ENCODE data around the gene CSMD2.
A peak's percentile ranks its signal among the peaks of the same experiment; 100 is the strongest.

The CSMD2 gene

GRCh38 chr1:33635336-33636012, 529.6 kb downstream of the CSMD2 start:
- no peak for DNase-seq (ENCODE audit: low read depth)

- DNase-seq (ENCODE audit: low read depth) = no peak
Observed at GRCh38 chr1:33634806-33635205, 530.2 kb downstream of the CSMD2 start.

- DNase-seq (ENCODE audit: low read depth) = no peak
Observed at GRCh38 chr1:33634143-33634542, 530.9 kb downstream of the CSMD2 start.

GRCh38 chr1:33633019-33633801, 531.8 kb downstream of the CSMD2 start:
- DNase-seq (ENCODE audit: low read depth) = peak; percentile 72

- DNase-seq (ENCODE audit: low read depth) = no peak
Observed at GRCh38 chr1:33630686-33631085, 534.3 kb downstream of the CSMD2 start.

- no peak for DNase-seq (ENCODE audit: low read depth)
Observed at GRCh38 chr1:33626801-33627200, 538.2 kb downstream of the CSMD2 start.

GRCh38 chr1:33624991-33625870, 539.8 kb downstream of the CSMD2 start:
- DNase-seq (ENCODE audit: low read depth) = no peak

- no peak for DNase-seq (ENCODE audit: low read depth)
Observed at GRCh38 chr1:33624261-33624990, 540.6 kb downstream of the CSMD2 start.

GRCh38 chr1:33623811-33624210, 541.2 kb downstream of the CSMD2 start:
- DNase-seq (ENCODE audit: low read depth) = no peak

GRCh38 chr1:33622757-33623156, 542.3 kb downstream of the CSMD2 start:
- no peak for DNase-seq (ENCODE audit: low read depth)

- no peak for DNase-seq (ENCODE audit: low read depth)
Observed at GRCh38 chr1:33618636-33619035, 546.4 kb downstream of the CSMD2 start.

GRCh38 chr1:33617451-33617850, 547.6 kb downstream of the CSMD2 start:
- DNase-seq (ENCODE audit: low read depth) = no peak

GRCh38 chr1:33616780-33617179, 548.2 kb downstream of the CSMD2 start:
- DNase-seq (ENCODE audit: low read depth) = no peak

GRCh38 chr1:33615546-33615945, 549.5 kb downstream of the CSMD2 start:
- DNase-seq (ENCODE audit: low read depth) = no peak

GRCh38 chr1:33610864-33611455, 554.1 kb downstream of the CSMD2 start:
- DNase-seq (ENCODE audit: low read depth) = no peak

- no peak for DNase-seq (ENCODE audit: low read depth)
Observed at GRCh38 chr1:33610391-33610790, 554.6 kb downstream of the CSMD2 start.

- DNase-seq (ENCODE audit: low read depth) = no peak
Observed at GRCh38 chr1:33609739-33610138, 555.3 kb downstream of the CSMD2 start.

- no peak for DNase-seq (ENCODE audit: low read depth)
Observed at GRCh38 chr1:33608825-33609400, 556.1 kb downstream of the CSMD2 start.

- no peak for DNase-seq (ENCODE audit: low read depth)
Observed at GRCh38 chr1:33607444-33608005, 557.5 kb downstream of the CSMD2 start.

- peak; percentile 1 for DNase-seq (ENCODE audit: low read depth)
Observed at GRCh38 chr1:33606272-33606671, 558.8 kb downstream of the CSMD2 start.

- no peak for DNase-seq (ENCODE audit: low read depth)
Observed at GRCh38 chr1:33602271-33602670, 562.8 kb downstream of the CSMD2 start.
